GM21576 (cell line): ENCODE data around the gene MRGPRF.
"Not testable (repeated sequence)": the region's sequence is repeated elsewhere in the genome, so short reads cannot be mapped to it uniquely, and the experiment has no call there.

Experiments used
- ATAC-seq: cut with Tn5 transposase; IDR thresholded peaks from one replicate; pipeline ENCODE4 v1.9.1; 2021; ENCODE audit warnings: mild to moderate bottlenecking, moderate library complexity; ENCODE audit not compliant: unreplicated experiment

MRGPRF gene

DNA sequence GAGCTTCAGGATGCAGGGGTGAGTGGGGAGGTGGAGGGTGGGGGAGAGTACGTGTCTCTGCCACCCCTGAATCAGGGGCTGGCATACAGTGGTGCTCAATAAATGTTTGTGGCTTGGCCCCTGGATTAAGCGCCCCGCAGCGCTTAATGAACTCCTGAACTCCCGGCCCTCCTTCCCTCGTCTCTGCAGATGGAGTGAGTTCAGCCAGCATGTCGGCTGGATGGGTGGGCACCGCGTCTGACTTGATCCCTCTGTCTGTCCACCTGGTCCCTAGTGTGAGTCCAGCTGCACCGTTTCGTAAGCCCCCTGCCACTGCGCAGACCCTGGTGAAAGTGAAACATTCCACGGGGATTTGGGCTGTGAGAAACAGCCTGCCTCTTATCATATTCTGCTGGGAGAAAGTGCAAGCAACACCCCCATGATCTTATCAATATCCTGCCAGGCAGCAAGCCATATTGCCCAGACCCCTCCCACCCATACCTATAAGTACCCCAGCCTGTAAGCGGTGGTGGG is 20.2 kb downstream of the MRGPRF start:
- no peak for ATAC-seq

DNA sequence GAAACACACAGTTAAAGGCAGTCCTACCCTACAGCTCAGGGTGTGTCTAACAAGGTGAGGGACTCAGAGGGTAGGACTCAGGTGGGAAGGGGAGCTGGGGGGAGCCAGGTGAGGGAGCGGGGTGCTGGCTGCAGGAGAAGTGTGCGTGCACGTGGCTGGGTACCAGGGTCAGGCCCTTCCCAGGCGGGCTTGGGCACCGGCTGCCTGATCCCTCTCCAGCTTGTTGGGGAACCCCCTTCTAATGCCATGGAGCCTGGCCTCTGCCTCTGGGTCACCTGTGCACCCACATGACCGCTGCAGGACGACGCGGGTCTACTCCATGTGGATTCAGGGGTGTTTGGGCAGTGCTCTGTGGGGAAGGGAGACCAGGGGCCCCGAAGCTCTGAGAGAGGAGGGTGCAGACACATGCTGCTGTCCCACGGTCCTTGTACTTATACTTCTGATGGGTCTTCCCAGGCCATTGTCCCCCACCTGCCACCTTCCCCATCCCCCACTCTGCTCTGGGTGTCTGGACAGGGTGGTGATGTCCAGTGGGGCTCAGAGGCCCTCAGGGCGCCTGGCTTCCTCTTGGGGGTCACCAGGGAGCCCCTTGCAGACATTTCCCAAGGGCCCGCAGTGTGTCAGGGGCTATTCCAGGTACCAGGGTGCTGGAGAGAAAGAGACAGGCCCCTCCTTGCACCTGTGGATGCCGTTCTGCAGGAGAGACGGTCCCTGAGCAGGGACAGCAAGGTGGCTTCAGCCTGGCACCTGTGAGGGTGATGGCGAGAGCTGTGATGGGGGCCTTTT is 21.9 kb downstream of the MRGPRF start:
- no peak for ATAC-seq

DNA sequence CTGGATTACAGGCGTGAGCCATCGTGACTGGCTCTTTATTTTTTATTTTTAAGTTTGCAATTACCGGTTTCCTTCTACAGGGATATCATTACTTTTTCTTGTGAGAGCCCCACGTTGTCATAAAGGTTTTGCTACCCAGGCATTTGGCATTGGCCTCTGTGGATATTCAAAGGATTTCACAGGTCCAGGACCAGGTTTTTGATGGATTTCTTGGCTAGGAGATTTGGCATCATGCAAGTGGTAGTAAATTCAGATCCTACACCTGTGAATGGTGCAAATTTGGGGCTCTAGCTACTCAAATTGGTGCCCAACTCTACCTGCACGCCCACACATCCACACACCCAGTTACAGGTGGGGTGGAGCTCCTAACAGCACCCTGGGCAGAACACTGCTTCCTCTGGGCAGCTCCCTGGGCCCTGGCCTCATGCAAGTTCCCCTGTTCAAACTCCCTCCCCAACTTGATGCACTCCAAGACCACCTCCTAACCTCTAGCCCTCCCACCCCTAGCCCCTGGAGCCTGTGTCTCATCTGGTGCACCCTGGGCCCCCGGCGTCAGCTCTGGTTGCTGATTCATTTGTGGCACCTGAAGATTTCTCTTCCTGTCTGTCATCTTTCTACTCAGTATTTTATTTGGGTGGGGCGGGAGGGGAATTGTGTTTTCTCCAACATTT is 23.0 kb downstream of the MRGPRF start:
- ATAC-seq, result no peak

DNA sequence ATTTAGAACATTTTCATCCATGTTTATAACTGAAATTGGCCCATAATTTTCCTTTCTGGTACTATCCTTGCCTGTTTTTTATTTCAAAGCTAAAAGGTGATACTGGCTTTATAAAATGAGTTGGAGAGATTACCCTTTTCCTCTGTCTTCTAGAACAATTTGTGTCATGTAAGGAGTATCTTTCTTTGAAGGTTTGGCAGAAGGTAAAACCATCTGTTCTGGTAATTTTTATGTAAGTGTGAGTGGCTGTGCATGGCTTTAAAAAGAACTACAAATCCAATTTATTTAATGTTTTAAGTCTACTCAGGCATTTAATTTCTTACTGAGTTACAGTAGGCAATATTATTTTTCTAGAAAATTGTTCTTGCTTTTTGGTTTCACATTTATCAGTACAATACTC is 24.6 kb downstream of the MRGPRF start:
- ATAC-seq, result no peak

DNA sequence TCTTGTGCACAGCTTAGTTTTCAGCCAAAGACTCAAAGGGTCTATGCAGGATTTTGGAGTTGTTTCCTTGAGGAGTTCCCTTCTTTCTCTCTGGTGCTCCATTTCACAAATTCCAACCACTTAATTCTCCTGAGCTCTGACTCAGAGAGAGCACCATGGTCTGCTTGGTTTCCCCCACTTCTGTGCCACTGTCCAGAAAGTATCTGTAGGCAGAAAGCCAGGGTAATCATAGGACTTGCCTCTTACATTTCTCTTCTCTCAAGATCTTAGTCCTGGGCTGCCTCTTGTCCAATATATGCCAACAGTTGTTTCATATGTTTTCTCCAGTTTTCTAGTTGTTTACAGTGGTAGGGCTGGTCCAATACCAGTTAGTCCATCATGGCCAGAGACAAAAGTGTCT is 25.8 kb downstream of the MRGPRF start:
- ATAC-seq, result no peak

DNA sequence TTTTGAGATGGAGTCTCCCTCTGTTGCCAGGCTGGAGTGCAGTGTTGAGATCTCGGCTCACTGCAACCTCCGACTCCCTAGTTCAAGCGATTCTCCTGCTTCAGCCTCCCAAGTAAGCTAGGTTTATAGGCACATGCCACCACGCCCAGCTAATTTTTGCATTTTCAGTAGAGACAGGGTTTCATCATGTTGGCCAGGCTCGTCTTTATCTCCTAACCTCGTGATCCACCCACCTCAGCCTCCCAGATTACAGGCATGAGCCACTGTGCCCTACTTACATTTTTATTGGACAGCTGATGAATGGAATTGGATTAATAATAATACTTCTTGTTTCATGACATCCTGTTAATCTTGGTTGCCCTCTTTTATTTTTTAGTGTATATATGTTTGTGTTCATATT is 29.2 kb downstream of the MRGPRF start:
- no peak for ATAC-seq

DNA sequence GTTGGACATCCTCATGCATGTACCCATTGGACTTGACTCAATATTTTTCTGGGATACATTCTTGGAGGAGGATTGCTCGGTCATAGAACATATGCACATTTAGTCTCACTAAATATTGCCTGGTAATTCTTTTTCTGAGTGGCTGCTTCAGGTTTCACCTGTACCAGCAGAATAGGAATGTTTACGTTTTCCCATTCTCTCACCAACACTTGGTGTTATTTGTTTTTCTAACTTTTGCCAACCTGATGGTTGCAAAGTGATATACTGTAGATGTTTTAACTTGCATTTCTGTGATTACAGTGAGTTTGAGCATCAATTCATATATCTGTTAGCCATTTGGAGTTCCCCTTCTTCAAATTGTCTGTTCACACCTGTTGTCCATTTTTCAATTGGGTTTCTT is 30.9 kb downstream of the MRGPRF start:
- no peak for ATAC-seq

DNA sequence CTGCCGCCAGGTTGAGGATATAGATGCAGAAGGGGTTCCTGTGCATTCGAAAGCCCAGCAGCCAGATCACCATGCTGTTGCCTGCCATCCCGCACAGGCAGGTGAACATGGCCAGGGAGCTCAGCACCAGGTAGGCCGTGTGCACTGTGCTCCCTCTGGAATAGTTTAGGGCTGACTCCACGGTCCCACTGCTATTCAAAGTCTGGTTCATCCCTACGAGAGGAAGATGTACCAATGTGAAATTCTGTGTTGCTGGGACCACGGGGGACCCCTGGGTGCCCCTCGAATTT is 32.3 kb downstream of the MRGPRF start, which contains the start of gene MRGPRD:
Gene MRGPRD (minus strand): TSS at position 211 of the 290 bp plus-strand sequence. CDS start 0 bp downstream, at position 211.
- no peak for ATAC-seq

DNA sequence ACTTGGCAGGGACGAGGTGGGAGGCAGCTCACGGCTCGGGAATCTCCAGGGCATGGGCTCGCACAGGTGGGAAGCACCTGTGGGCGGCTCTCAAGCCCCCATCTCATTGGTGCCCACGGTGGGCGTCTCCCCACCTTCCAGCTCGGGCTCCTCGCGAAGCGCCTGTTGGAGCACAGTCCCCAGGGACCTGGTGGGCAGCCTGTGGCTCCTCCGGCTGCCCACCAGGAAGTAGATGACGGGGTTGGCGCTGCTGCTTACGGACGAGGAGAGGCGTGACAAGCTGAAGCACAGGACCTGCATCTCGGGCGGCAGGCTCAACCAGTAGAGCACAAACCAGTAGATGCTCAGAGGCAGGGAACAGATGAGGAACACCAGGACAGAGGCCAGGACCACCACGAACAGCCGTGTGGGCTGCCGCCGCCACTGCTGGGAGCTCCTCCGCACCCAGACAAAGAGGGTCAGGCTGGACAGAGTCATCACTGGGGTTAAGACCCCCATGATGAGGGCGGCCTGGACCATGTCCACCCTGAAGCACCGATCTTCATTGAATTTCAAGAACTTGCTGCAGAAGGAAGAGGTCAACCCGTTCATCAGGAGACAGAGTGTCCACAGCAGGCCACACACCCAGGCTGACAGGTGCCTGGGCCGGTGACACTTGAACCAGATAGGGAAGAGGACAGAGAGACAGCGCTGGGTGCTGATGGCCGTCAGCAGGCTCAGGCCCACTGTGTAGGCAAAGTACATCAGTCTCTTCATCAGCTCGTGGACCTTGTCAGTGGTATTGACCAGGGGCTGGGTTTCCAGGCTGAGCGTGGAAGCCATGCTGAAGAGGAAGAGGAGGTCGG is 32.9 kb downstream of the MRGPRF start:
- ATAC-seq, result no peak

DNA sequence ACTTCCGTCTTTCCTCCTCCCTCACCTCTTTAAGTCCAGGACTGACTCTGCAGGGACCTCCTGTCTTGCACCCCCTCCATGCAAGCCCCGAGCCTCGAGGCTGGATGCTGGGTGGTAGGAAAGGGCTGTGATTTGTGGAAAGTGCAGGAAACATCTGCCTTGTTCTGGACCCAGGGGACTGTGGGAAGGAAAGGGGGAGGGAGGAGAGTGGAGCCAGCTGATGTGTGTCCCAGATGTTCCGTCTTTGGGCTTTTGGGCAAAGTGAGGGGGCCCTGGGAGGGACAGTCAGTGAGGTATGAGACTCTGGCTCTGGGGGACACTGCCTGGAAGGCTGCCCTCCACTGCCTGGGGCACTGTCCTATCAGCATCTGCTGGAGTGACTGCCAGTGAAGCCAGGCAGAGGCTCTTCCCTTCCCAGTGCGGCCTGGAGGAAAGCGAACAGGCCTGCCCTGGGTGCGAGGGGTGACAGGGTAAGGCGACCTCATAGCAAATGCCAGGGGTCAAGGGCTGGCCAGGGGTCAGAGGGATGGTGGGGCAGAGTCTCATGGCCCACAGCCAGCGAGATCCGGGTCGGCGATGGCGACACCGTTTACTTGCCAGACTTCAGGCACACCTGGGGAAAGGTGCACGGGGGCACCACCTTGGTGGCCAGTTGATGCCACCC is 34.0 kb downstream of the MRGPRF start:
- ATAC-seq, result no peak

DNA sequence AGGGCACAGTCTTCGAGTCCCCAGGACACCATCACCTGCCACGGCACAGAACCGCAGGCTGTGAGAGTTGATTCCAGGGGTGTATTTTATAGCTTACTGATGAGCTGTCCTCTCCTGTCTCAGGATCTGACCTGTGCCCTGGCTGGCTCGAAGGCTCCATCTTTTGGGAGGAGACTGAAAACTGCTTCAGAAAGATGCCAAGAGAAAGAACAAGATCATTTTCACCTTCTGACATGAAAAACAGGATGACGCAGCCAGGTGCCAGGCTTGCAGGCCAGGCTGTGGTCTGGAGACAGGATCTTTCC is 34.5 kb downstream of the MRGPRF start:
- ATAC-seq, result no peak

DNA sequence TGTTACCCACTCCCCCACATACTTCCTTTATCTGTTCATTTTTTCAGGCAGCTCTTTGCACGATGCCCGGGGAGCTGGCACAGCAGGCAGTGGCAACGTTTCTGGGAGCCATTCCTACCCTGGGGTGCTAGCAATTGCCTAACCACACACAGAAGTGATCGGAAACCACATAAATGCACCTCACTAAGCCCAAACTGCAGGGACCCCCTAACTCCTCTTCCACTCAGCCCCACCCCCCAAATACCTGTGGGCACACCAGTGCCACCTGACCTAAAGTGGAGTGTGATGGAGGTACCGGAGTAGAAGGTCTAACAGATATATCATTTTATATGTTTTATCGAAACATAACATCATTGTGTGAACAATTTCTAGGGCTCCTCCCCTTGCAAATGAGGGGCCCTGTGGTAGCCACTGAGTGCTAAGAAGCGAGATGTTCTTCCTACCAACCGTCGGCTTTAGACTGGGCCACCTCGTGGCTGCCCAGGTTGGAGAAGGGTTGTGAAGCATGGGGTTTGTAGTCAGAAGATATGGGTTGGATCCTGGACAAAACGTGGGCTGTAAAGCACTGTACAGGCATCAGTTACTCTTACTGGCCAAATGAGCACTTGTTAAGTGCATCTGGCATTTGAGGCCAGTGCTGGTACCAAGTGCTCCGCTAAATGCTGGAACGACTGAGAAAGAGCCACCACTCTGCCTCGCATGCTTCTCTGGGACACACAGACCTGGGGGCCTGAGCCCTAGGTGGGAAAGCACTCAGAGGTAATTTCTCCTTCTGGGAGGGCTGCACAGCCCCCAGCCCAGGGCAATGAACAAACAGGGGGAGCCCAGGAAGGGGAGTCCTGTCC is 35.0 kb downstream of the MRGPRF start:
- no peak for ATAC-seq

DNA sequence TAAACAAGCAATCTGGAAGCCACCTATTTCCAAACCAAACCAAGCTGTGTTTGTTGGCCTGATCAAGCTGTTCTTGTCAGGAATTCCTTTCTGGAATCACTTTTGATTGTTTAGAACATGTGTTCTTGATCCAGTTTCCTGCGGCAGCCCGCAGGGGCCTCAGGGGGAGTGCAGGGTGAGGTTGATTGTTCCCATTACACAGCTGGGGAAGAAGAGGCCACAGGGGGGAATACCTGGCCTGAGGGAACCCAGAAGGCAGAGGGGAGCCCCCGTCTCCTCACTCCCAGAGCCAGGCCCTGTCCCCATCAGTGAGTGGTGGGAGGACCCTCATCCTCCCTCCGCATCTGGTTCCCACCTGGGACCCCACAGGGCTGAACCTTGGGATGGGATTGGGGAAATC is 36.5 kb downstream of the MRGPRF start:
- ATAC-seq, result no peak

DNA sequence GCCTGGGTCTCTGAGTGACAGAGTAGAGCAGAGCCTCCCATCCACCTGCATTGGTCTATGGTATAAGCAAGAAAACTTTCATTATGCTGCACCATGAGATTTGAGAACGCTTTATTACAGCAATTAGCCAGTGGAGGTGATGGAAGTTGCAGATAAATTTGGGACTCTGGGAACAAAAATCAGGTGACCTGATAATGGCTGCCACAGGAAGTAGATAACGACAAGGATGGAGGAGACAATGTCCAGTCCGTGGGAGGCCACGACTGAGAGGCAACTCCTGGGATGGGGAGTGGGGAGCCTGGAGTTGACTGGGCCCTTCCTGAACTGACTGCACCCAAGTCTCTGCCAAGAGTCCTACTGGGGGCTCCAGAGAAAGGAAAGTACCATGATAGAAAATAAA is 37.0 kb downstream of the MRGPRF start:
- no peak for ATAC-seq

DNA sequence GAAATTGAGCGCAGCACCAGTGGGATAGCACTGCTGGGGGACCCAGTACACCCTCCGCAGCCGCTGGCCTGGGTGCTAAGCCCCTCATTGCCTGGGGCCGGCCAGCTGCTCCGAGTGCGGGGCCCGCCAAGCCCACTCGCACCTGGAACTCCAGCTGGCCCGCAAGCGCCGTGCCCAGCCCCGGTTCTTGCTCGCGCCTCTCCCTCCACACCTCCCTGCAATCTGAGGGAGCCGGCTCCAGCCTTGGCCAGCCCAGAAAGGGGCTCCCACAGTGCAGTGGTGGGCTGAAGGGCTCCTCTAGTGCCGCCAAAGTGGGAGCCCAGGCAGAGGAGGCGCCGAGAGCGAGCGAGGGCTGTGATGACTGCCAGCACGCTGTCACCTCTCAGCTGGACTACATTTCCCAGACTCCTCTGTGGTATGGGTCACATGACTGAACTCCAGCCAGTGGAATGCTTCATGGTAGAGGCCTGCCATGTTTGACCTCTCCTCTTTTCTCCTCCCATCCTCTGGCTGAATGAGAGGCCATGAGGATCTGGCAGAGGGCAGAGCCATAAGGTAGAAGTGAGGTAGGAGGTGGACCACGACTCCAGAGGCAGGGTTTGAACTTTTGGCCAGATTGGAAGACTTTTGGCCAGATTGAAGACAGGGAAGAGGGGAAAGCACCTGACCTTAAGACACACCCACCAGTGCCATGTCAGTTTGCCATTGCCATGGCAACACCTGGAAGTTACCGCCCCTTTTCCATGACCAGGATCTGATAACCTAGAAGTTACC is 38.4 kb downstream of the MRGPRF start:
- ATAC-seq, result no peak

DNA sequence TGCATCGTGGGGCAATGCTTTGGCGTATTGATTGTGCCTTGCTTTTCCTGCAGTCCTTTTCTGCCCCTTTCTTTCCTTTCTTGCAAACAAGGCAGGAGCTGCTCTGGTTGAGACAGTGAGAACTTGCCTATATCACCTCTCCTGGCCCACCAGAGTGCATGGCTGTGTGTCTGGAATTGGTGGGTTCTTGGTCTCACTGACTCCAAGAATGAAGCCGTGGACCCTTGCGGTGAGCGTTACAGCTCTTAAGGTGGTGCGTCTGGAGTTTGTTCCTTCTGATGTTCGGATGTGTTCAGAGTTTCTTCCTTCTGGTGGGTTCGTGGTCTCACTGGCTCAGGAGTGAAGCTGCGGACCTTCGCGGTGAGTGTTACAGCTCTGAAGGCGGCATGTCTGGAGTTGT is 39.3 kb downstream of the MRGPRF start:
- not testable (repeated sequence) for ATAC-seq

DNA sequence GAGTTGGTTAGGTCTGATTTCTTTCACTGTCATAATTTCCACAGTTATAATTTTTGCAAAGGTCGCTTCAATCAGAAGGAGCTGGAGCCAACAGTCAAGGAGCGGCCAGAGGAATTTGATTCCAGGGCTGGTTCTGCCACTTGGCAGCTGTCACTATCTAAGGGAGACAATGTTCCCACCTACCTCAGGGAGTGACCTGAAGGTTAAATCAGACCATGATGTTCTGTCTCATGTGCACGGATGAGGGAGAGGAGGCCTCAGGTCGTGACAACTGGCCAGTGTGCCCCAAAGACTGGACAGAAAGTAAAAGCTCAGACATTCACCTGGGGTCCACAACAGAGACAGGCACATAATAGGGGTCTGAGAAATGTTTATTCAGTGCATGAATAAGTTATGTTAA is 39.8 kb downstream of the MRGPRF start:
- ATAC-seq, result no peak

DNA sequence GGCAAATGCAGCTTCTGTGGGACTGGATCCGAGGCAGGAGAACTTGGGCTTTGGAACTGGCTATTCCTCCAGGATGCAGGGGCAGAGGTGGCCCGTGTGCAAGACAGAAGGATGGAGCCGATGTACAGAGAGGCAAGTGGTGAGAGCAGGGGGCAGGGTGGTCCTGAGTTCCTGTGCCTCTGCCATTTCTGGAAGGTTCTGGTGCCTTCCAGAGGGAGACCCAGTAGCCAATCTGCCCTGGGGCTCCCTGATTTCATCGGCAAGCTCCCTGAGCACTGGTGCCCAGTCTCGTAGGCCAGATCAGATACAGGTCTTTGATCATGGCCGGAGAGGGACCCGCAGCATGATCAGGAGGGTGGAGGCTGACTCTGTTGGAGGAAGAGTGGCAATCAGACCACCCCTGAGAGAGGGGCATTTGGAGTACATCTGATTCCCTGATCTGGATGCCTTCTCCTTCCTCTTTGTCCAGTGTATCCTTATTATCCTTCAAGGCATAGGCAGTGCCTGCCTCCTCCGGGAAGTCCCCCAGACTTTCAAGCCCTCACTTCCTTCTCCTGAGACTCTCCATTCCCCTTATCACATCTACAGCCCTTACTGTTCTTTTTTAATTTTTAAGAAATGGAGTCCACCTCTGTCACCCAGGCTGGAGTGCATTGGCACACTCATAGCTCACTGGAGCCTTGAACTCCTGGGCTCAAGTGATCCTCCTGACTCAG is 42.0 kb downstream of the MRGPRF start:
- ATAC-seq, result no peak

DNA sequence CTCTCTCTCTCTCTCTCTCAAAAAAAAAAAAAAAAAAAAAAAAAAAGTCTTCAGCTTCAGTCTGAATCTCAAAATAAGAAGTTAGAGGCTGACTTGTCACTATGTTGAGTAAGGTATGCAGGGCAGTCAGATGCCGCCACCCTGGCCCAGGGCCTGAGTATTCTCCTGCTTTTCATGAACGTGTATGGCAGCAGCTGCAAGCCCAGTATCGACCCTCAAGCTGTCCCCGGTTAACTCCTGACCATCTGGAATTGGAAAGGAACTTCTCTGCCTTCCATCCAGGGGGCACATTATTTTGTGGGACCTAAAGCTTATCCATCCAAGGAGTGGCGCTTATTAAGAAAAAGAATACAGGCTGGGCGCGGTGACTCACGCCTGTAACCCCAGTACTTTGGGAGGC is 43.7 kb downstream of the MRGPRF start:
- no peak for ATAC-seq
